K562 (cell line): ENCODE data around the gene GGCT. TPM values are rescaled to one million over a fixed set of nuclear protein-coding genes. Genes with fewer than 3 reads are reported as not detected.
"Not testable (repeated sequence)": the region's sequence is repeated elsewhere in the genome, so short reads cannot be mapped to it uniquely, and the experiment has no call there.

Experiments
- ATAC-seq: fragments of 200-7000 bp; cut with Tn5 transposase; 3 replicates; pipeline ENCODE4 v1.9.1; 2020; ENCODE audit warnings: moderate library complexity
- BruUV-seq: library from RNA; stranded (reverse); fragments of 400-500 nt; replicated peaks from 2 replicates; lab custom pipeline; 2021; lab: Mats Ljungman, UMichigan
- CTCF ChIA-PET: fragments of 300-600 bp; formaldehyde crosslinking; extraction: SDS; loops from one replicate; lab custom pipeline; 2021; ENCODE audit warnings: low intra/inter-chr PET ratio; lab: Yijun Ruan, JAX
- POLR2A ChIA-PET: fragments of 300-600, 350-650 bp; sonication (Branson Sonifier 250); formaldehyde crosslinking; extraction: SDS; loops from one replicate; lab custom pipeline; 2021; ENCODE audit warnings: antibody characterized with exemption, inconsistent platforms; lab: Yijun Ruan, JAX
- DNase-seq, 4 experiments: peaks; one replicate each; pipeline versions ENCODE4 v3.0.0 to v3.0.0-alpha.2; 2011 to 2018; ENCODE audit warnings: low spot score in 3 of 4, mixed read lengths in 3 of 4; ENCODE audit errors: extremely low read depth in 1 of 4
- FAIRE-seq: peaks from 2 replicates; lab custom pipeline; 2011; peaks lifted over from hg19 to GRCh38; lab: Jason Lieb, UNC
- H2AFZ ChIP-seq: 2 replicates; pipeline ENCODE4 v1.6.0; 2011; ENCODE audit warnings: low read depth, low read length, control low read depth, inconsistent platforms
- H3K27ac ChIP-seq: fragments of 200-600 bp; 3 replicates; pipeline ENCODE4 v1.8.0; 2011; ENCODE audit warnings: low read depth, mild to moderate bottlenecking, control low read depth, inconsistent platforms, low read length, moderate library complexity, mixed read lengths; ENCODE audit errors: extremely low read depth
- H3K27me3 ChIP-seq, 2 experiments: fragments of 300-600 bp in 1 of 2; 2 replicates in 1 of 2; 3 replicates in 1 of 2; pipeline versions ENCODE4 v1.6.0 to v1.8.0; 2011; ENCODE audit warnings: inconsistent platforms in 2 of 2, low read length in 2 of 2, mild to moderate bottlenecking in 1 of 2, mixed read lengths in 1 of 2, moderate library complexity in 1 of 2; ENCODE audit not compliant: control insufficient read depth in 2 of 2, insufficient read depth in 2 of 2
- H3K36me3 ChIP-seq: fragments of 300-600 bp; 3 replicates; pipeline ENCODE4 v1.8.0; 2011; ENCODE audit warnings: mild to moderate bottlenecking, low read length, inconsistent platforms; ENCODE audit not compliant: control insufficient read depth, insufficient read depth
- H3K4me1 ChIP-seq, 2 experiments: fragments of 200-600 bp in 1 of 2; replicated peaks in 1 of 2; 2 replicates in 1 of 2; 3 replicates in 1 of 2; pipeline versions ENCODE4 v1.5.1 to v1.8.0; 2011; ENCODE audit warnings: inconsistent platforms in 2 of 2, low read length in 2 of 2, mild to moderate bottlenecking in 1 of 2, mixed read lengths in 1 of 2, moderate library complexity in 1 of 2; ENCODE audit not compliant: control insufficient read depth in 2 of 2, insufficient read depth in 2 of 2
- H3K4me2 ChIP-seq: 2 replicates; pipeline ENCODE4 v1.6.1; 2011; ENCODE audit warnings: low read length, control low read depth, inconsistent platforms, mixed read lengths; ENCODE audit not compliant: insufficient read depth
- H3K4me3 ChIP-seq: fragments of 200-600 bp; sonication (generic), shearing (Covaris generic); 2 replicates; pipeline ENCODE4 v1.5.1; 2016; ENCODE audit warnings: control low read depth, inconsistent platforms
- H3K79me2 ChIP-seq: fragments of 200-600 bp; 3 replicates; pipeline ENCODE4 v1.8.0; 2011; ENCODE audit warnings: low read length, inconsistent platforms; ENCODE audit not compliant: control insufficient read depth, insufficient read depth
- H3K9ac ChIP-seq, 2 experiments: 2 replicates each; pipeline versions ENCODE4 v1.6.0 to v1.6.1; 2011; ENCODE audit warnings: low read depth in 2 of 2, low read length in 2 of 2, control low read depth in 1 of 2, inconsistent platforms in 1 of 2, mild to moderate bottlenecking in 1 of 2, mixed read lengths in 1 of 2; ENCODE audit not compliant: insufficient read depth in 1 of 2
- H3K9me1 ChIP-seq: one replicate; pipeline ENCODE4 v1.6.0; 2011; ENCODE audit warnings: inconsistent platforms, mild to moderate bottlenecking, low read length, moderate library complexity; ENCODE audit not compliant: control insufficient read depth, insufficient read depth
- H3K9me3 ChIP-seq: replicated peaks from 2 replicates; pipeline ENCODE4 v1.5.1; 2011; ENCODE audit warnings: low read depth, low read length, inconsistent platforms; ENCODE audit not compliant: control insufficient read depth, insufficient read depth
- H4K20me1 ChIP-seq: replicated peaks from 2 replicates; pipeline ENCODE4 v1.6.1; 2011; ENCODE audit warnings: low read length, inconsistent platforms, mixed read lengths; ENCODE audit not compliant: control insufficient read depth, insufficient read depth
- BCL6 ChIP-seq: fragments of 250-450 bp; sonication (Bioruptor Pico); IDR thresholded peaks from 2 replicates; pipeline ENCODE4 v1.4.0; 2020
- BHLHE40 ChIP-seq: IDR thresholded peaks from 2 replicates; pipeline ENCODE4 v1.6.1; 2011; ENCODE audit warnings: low read length, improper control_type of control experiment
- BRD4 ChIP-seq: fragments of 200-600 bp; sonication (generic); IDR thresholded peaks from 2 replicates; pipeline ENCODE4 v1.6.1; 2017; ENCODE audit warnings: inconsistent platforms
- ELF4 ChIP-seq: fragments of 450-650 bp; formaldehyde crosslinking; IDR thresholded peaks from 2 replicates; pipeline ENCODE4 v1.4.0; 2022; ENCODE audit warnings: missing genetic modification characterization
- GTF2A2 ChIP-seq: IDR thresholded peaks from 2 replicates; pipeline ENCODE4 v1.6.1; 2016; ENCODE audit warnings: mild to moderate bottlenecking, missing genetic modification characterization, missing compliant biosample characterization
- JUND ChIP-seq, 2 experiments: IDR thresholded peaks; 2 replicates in 1 of 2; 3 replicates in 1 of 2; pipeline ENCODE4 v1.6.1; 2011; ENCODE audit warnings: borderline replicate concordance in 2 of 2, low read depth in 2 of 2, low read length in 2 of 2, improper control_type of control experiment in 1 of 2, missing biosample characterization in 1 of 2, missing genetic modification characterization in 1 of 2, missing genetic modification reagents in 1 of 2
- SNRNP70 ChIP-seq: fragments of 200-400 bp; formaldehyde crosslinking; optimal IDR thresholded peaks from 2 replicates; pipeline ENCODE3; 2017; ENCODE audit warnings: low read depth, low read length
- TAF1 ChIP-seq: IDR thresholded peaks from 2 replicates; pipeline ENCODE4 v1.6.1; 2011; ENCODE audit warnings: mild to moderate bottlenecking, low read length, moderate library complexity; ENCODE audit not compliant: insufficient read depth, control insufficient read depth, severe bottlenecking; ENCODE audit errors: extremely low read depth
- TAF9B ChIP-seq: fragments of 450-650 bp; IDR thresholded peaks from 2 replicates; pipeline ENCODE4 v1.6.1; 2018; ENCODE audit warnings: mild to moderate bottlenecking; ENCODE audit not compliant: partially characterized antibody
- ZNF146 ChIP-seq: IDR thresholded peaks from one replicate; pipeline ENCODE4 v1.6.1; 2018; ENCODE audit warnings: missing compliant biosample characterization; ENCODE audit not compliant: unreplicated experiment
- WGBS: fragments of 100-300 bp; shearing (Covaris generic); methylation state at CpG from one replicate; pipeline ENCODE4 v1.1.6; 2016; ENCODE audit warnings: low coverage, mixed read lengths; ENCODE audit not compliant: insufficient coverage; ENCODE audit errors: missing lambda C conversion rate; 5-methylcytosine and 5-hydroxymethylcytosine counted together
- in situ Hi-C: fragments of 300-500 bp; cut with MboI; formaldehyde crosslinking; loops from 4 replicates; pipeline ENCODE4 v1.15.0; 2018; ENCODE audit warnings: inconsistent platforms, mixed read lengths
- intact Hi-C: fragments of 100-400 bp; cut with micrococcal nuclease; formaldehyde crosslinking; loops from 2 replicates; pipeline ENCODE4 v1.14.2; 2022
- polyA plus RNA-seq, 8 experiments: library from polyadenylated mRNA; depleted of rRNA in 4 of 8; stranded (reverse) in 5 of 8; unstranded in 3 of 8; fragments of >200 nt; fragmentation: Nextera tagmentation in 2 of 8; fragmentation: Illumina TruSeq in 1 of 8; extraction: Ambion mirVana in 2 of 8; extraction: Trizol in 1 of 8; gene quantifications; 2 replicates each; pipeline versions ENCODE4 v1.2.1 to v1.2.3, GENCODE V29; 2011 to 2014; ENCODE audit warnings: inconsistent platforms in 1 of 8, missing spikeins in 1 of 8
- total RNA-seq, 7 experiments: library from RNA; depleted of rRNA in 6 of 7; stranded (reverse); fragments of >200 nt in 6 of 7; fragmentation: Illumina TruSeq in 2 of 7; extraction: Trizol in 2 of 7; gene quantifications; 2 replicates each; pipeline versions ENCODE4 v1.2.1 to v1.2.3, GENCODE V29; 2011 to 2021; ENCODE audit warnings: low replicate concordance in 1 of 7
- TF ChIP-seq, protein P1 (sequence below): fragments of 250-450 bp; sonication (Bioruptor Pico); IDR thresholded peaks from 2 replicates; pipeline ENCODE4 v1.8.0; 2021; ENCODE audit warnings: borderline replicate concordance, mild to moderate bottlenecking, moderate library complexity; ENCODE audit not compliant: poor library complexity, severe bottlenecking
- TF ChIP-seq, protein P2 (sequence below): fragments of 450-650 bp; formaldehyde crosslinking; conservative IDR thresholded peaks from 2 replicates; pipeline ENCODE4 v1.4.0; 2022; ENCODE audit warnings: mild to moderate bottlenecking, missing genetic modification characterization
- TF ChIP-seq, protein P3 (sequence below): fragments of 450-650 bp; IDR thresholded peaks from 2 replicates; pipeline ENCODE4 v1.6.1; 2014; ENCODE audit warnings: low read depth, mild to moderate bottlenecking, moderate library complexity, borderline replicate concordance

Gene GGCT
- total and polyA plus RNA-seq, 9 of the 15 experiments (the other 6 are each of a cell fraction or from before 2014, with no cell fraction given) = 79.0 to 349 (median 136) TPM

DNA sequence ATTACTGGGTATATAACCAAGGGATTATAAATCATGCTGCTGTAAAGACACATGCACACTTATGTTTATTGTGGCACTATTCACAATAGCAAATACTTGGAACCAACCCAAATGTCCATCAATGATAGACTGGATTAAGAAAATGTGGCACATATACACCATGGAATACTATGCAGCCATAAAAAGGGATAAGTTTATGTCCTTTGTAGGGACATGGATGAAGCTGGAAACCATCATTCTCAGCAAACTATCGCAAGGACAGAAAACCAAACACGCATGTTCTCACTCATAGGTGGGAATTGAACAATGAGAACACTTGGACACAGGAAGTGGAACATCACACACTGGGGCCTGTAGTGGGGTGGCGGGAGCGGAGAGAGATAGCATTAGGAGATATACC is 38.5 kb upstream of the GGCT start:
- BruUV-seq, H3K4me2 ChIP-seq, H3K4me1 ChIP-seq, H3K36me3 ChIP-seq, H2AFZ ChIP-seq, CTCF ChIA-PET, DNase-seq, intact Hi-C loops, H3K79me2 ChIP-seq, H3K27ac ChIP-seq, FAIRE-seq, in situ Hi-C loops, H4K20me1 ChIP-seq, ATAC-seq, H3K9me3 ChIP-seq, H3K9ac ChIP-seq, POLR2A ChIA-PET, H3K4me3 ChIP-seq, H3K9me1 ChIP-seq, H3K27me3 ChIP-seq: not testable (repeated sequence)
- peak; percentile 56 for TF ChIP-seq ZNF146
- 76% methylated on average over 4 of the region's 4 CpGs for WGBS

DNA sequence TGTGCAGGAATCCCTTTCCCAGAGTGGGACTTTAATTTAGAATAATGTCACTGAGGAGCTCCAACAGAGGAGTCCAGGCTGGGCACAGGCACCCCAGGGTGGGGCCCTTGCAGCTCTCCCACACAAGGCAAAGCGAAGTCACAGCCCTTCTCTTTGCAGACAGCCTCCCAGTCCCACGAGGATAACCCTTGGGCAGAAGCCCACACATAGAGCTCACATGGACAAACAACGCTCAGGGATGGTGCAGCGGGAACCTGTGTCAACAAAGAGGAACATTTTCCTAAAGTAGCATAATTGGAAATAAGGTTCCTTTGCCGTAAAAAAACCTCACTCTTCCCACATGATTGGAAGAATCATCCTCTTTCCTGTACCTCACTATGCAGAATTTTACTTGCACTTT is 29.3 kb upstream of the GGCT start:
- ChIA-PET POLR2A (interaction anchor here (1.9 kb wide), 1 partner anchor 12 kb away, joined by 8 read pairs; no protein-coding TSS in a partner anchor), CTCF (no interaction called here)
- 61% methylated on average over 5 of the region's 5 CpGs for WGBS
- Histone ChIP-seq H3K27ac (no peak overlapping the region), H3K27me3 (no peaks in the 10 kb centered on the region), H3K4me2 (no peak overlapping the region), H3K79me2 (no peaks in the 10 kb centered on the region), H3K9me1 (no peaks in the 10 kb centered on the region), H3K9ac (no peak overlapping the region), H3K9me3 (no peaks in the 10 kb centered on the region), H2AFZ (no peak overlapping the region), H3K4me3 (no peak overlapping the region), H3K4me1 (no peaks in the 10 kb centered on the region), H3K36me3 (no peaks in the 10 kb centered on the region), H4K20me1 (no peaks in the 10 kb centered on the region)
- DNase-seq (no peak), FAIRE-seq (no peak), ATAC-seq (no peak)
- in situ Hi-C loops (no loop called here), intact Hi-C loops (no loop called here)
- BruUV-seq = no TSS peak
- TF ChIP-seq, protein P1, sequence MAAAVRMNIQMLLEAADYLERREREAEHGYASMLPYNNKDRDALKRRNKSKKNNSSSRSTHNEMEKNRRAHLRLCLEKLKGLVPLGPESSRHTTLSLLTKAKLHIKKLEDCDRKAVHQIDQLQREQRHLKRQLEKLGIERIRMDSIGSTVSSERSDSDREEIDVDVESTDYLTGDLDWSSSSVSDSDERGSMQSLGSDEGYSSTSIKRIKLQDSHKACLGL (CRISPR knock-in tag) = no peak
- no peak for TF ChIP-seq TAF1
- no peak for TF ChIP-seq BRD4
- no peak for TF ChIP-seq SNRNP70
- no peak for TF ChIP-seq ELF4
- no peak for TF ChIP-seq BCL6
- TF ChIP-seq, protein P2, sequence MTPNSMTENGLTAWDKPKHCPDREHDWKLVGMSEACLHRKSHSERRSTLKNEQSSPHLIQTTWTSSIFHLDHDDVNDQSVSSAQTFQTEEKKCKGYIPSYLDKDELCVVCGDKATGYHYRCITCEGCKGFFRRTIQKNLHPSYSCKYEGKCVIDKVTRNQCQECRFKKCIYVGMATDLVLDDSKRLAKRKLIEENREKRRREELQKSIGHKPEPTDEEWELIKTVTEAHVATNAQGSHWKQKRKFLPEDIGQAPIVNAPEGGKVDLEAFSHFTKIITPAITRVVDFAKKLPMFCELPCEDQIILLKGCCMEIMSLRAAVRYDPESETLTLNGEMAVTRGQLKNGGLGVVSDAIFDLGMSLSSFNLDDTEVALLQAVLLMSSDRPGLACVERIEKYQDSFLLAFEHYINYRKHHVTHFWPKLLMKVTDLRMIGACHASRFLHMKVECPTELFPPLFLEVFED (CRISPR knock-in tag) = no peak
- no peak for TF ChIP-seq JUND (IDR thresholded peaks at IDR 0.05; ENCODE audit: borderline replicate concordance, low read depth, low read length)
- no peak for TF ChIP-seq JUND (tag; IDR thresholded peaks at IDR 0.05; ENCODE audit: borderline replicate concordance, low read depth, low read length)
- TF ChIP-seq GTF2A2 (tag) = no peak
- no peak for TF ChIP-seq BHLHE40
- TF ChIP-seq, protein P3, sequence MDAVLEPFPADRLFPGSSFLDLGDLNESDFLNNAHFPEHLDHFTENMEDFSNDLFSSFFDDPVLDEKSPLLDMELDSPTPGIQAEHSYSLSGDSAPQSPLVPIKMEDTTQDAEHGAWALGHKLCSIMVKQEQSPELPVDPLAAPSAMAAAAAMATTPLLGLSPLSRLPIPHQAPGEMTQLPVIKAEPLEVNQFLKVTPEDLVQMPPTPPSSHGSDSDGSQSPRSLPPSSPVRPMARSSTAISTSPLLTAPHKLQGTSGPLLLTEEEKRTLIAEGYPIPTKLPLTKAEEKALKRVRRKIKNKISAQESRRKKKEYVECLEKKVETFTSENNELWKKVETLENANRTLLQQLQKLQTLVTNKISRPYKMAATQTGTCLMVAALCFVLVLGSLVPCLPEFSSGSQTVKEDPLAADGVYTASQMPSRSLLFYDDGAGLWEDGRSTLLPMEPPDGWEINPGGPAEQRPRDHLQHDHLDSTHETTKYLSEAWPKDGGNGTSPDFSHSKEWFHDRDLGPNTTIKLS = no peak
- TF ChIP-seq TAF9B = no peak
